Mesothelial cell of epicardium (in vitro differentiated cells): ENCODE results near the gene COL5A1. TPM values are rescaled to one million over a fixed set of nuclear protein-coding genes. Genes with fewer than 3 reads are reported as not detected.
A peak's percentile ranks its signal among the peaks of the same experiment; 100 is the strongest.
"Not testable (repeated sequence)": the region's sequence is repeated elsewhere in the genome, so short reads cannot be mapped to it uniquely, and the experiment has no call there.

ENCODE experiments used
- DNase-seq, 2 experiments: peaks; one replicate each; pipeline ENCODE4 v3.0.0; 2021; ENCODE audit warnings: low spot score in 2 of 2; ENCODE audit not compliant: unreplicated experiment in 2 of 2
- H3K27ac Mint-ChIP-seq: 2 replicates; pipeline ENCODE4 v1.8.0; 2021; ENCODE audit warnings: mixed read lengths
- H3K27me3 Mint-ChIP-seq: 2 replicates; pipeline ENCODE4 v1.8.0; 2021; ENCODE audit warnings: low read depth, mixed read lengths
- H3K36me3 Mint-ChIP-seq: 2 replicates; pipeline ENCODE4 v1.8.0; 2021; ENCODE audit warnings: mixed read lengths
- H3K4me1 Mint-ChIP-seq: 2 replicates; pipeline ENCODE4 v1.8.0; 2021; ENCODE audit warnings: mixed read lengths
- H3K4me3 Mint-ChIP-seq: 2 replicates; pipeline ENCODE4 v1.8.0; 2021; ENCODE audit warnings: mild to moderate bottlenecking, moderate library complexity, mixed read lengths
- H3K9me3 Mint-ChIP-seq: 2 replicates; pipeline ENCODE4 v1.8.0; 2021; ENCODE audit warnings: mixed read lengths
- CTCF ChIP-seq: fragments of 200-600 bp; sonication (generic); IDR thresholded peaks from one replicate; pipeline ENCODE4 v1.5.0; 2021; ENCODE audit warnings: antibody characterized with exemption; ENCODE audit not compliant: unreplicated experiment
- total RNA-seq: library from RNA; stranded (reverse); gene quantifications from 3 replicates; pipeline ENCODE4 v1.2.1, GENCODE V29; 2021

The COL5A1 gene
- total RNA-seq, 1 donor from 2014 or later: 605 TPM

GRCh38 chr9:134663753-134664415 is 22.3 kb downstream of the COL5A1 start:
- DNase-seq: no peak
- no peak for TF ChIP-seq CTCF
- Mint-ChIP-seq H3K9me3 (no peaks in the 10 kb centered on the region), H3K4me1 (peaks cover 62% of the 10 kb centered on the region), H3K27me3 (no peaks in the 10 kb centered on the region), H3K4me3 (no peak overlapping the region), H3K36me3 (peaks cover 21% of the 10 kb centered on the region), H3K27ac (peak overlapping the region; percentile 56)

- Mint-ChIP-seq H3K9me3 (no peaks in the 10 kb centered on the region), H3K4me3 (no peak overlapping the region), H3K4me1 (peaks cover 60% of the 10 kb centered on the region), H3K27me3 (no peaks in the 10 kb centered on the region), H3K27ac (peak overlapping the region; percentile 56), H3K36me3 (peaks cover 23% of the 10 kb centered on the region)
- no peak for TF ChIP-seq CTCF
- DNase-seq: no peak
Measured at GRCh38 chr9:134664446-134664845, 22.8 kb downstream of the COL5A1 start.

GRCh38 chr9:134666208-134666607 is 24.6 kb downstream of the COL5A1 start:
- no peak for TF ChIP-seq CTCF
- Mint-ChIP-seq H3K9me3 (no peaks in the 10 kb centered on the region), H3K36me3 (peaks cover 22% of the 10 kb centered on the region), H3K27ac (no peak overlapping the region), H3K27me3 (no peaks in the 10 kb centered on the region), H3K4me1 (peaks cover 61% of the 10 kb centered on the region), H3K4me3 (no peak overlapping the region)
- no peak for DNase-seq

- no peak for DNase-seq
- Mint-ChIP-seq H3K4me3 (no peak overlapping the region), H3K4me1 (peaks cover 61% of the 10 kb centered on the region), H3K9me3 (no peaks in the 10 kb centered on the region), H3K36me3 (peaks cover 22% of the 10 kb centered on the region), H3K27ac (no peak overlapping the region), H3K27me3 (no peaks in the 10 kb centered on the region)
- TF ChIP-seq CTCF: no peak
Measured at GRCh38 chr9:134666831-134667230, 25.2 kb downstream of the COL5A1 start.

- DNase-seq, H3K27me3 Mint-ChIP-seq, H3K4me3 Mint-ChIP-seq: not testable (repeated sequence)
- peaks cover 35% of the 10 kb centered on the region for H3K36me3 Mint-ChIP-seq
- peak overlapping the region; percentile 92 for H3K27ac Mint-ChIP-seq
- H3K4me1 Mint-ChIP-seq: peaks cover 43% of the 10 kb centered on the region
- peaks cover 14% of the 10 kb centered on the region for H3K9me3 Mint-ChIP-seq
Measured at GRCh38 chr9:134668977-134669376, 27.4 kb downstream of the COL5A1 start.

- Mint-ChIP-seq H3K36me3 (peaks cover 35% of the 10 kb centered on the region), H3K4me3 (no peak overlapping the region), H3K4me1 (peaks cover 39% of the 10 kb centered on the region)
Measured at GRCh38 chr9:134669399-134669955, 27.9 kb downstream of the COL5A1 start.

More at GRCh38 chr9:134669399-134669955, 27.9 kb downstream of the COL5A1 start:
- Mint-ChIP-seq H3K27ac (peak overlapping the region; percentile 92), H3K27me3 (no peaks in the 10 kb centered on the region), H3K9me3 (peaks cover 18% of the 10 kb centered on the region)
- no peak for TF ChIP-seq CTCF
- DNase-seq: no peak
